Calu3 (cell line): ENCODE measurements around the gene CEP192. TPM values are rescaled to one million over a fixed set of nuclear protein-coding genes. Genes with fewer than 3 reads are reported as not detected.

Source experiments
- BruUV-seq: library from RNA; stranded (reverse); fragments of 400-500 nt; replicated peaks from 2 replicates; lab custom pipeline; 2021; lab: Mats Ljungman, UMichigan
- CTCF ChIA-PET: fragments of 300-600 bp; sonication (Branson Sonifier 250); formaldehyde crosslinking; loops from one replicate; lab custom pipeline; 2022; ENCODE audit warnings: antibody characterized with exemption; lab: Charles Lee
- DNase-seq: peaks from one replicate; pipeline ENCODE4 v3.0.0; 2022
- H3K27ac Mint-ChIP-seq: one replicate; pipeline ENCODE4 v1.8.0; 2022; ENCODE audit warnings: mixed read lengths; ENCODE audit not compliant: unreplicated experiment
- H3K27me3 Mint-ChIP-seq: one replicate; pipeline ENCODE4 v1.8.0; 2022; ENCODE audit warnings: mixed read lengths; ENCODE audit not compliant: unreplicated experiment
- H3K36me3 Mint-ChIP-seq: one replicate; pipeline ENCODE4 v1.8.0; 2022; ENCODE audit warnings: mild to moderate bottlenecking, moderate library complexity, mixed read lengths; ENCODE audit not compliant: insufficient read depth, unreplicated experiment
- H3K4me1 Mint-ChIP-seq: one replicate; pipeline ENCODE4 v1.8.0; 2022; ENCODE audit warnings: mild to moderate bottlenecking, low read depth, mixed read lengths; ENCODE audit not compliant: unreplicated experiment
- H3K4me3 Mint-ChIP-seq: one replicate; pipeline ENCODE4 v1.8.0; 2022; ENCODE audit warnings: mild to moderate bottlenecking, low read depth, moderate library complexity, mixed read lengths; ENCODE audit not compliant: unreplicated experiment
- H3K9me3 Mint-ChIP-seq: one replicate; pipeline ENCODE4 v1.8.0; 2022; ENCODE audit warnings: low read depth, mixed read lengths; ENCODE audit not compliant: unreplicated experiment
- intact Hi-C: fragments of 100-400 bp; cut with micrococcal nuclease; formaldehyde crosslinking; loops from one replicate; pipeline ENCODE4 v1.10.0; 2022; ENCODE audit not compliant: unreplicated experiment
- total RNA-seq: library from RNA; stranded (reverse); gene quantifications from 2 replicates; pipeline ENCODE4 v1.2.3, GENCODE V29; 2022
- TF ChIP-seq, protein P1 (sequence below): fragments of 200-600 bp; IDR thresholded peaks from one replicate; pipeline ENCODE4 v1.8.0; 2022; ENCODE audit warnings: antibody characterized with exemption; ENCODE audit not compliant: unreplicated experiment

CEP192 gene
- total RNA-seq, 1 experiment from 2014 or later, result 39.2 TPM

DNA sequence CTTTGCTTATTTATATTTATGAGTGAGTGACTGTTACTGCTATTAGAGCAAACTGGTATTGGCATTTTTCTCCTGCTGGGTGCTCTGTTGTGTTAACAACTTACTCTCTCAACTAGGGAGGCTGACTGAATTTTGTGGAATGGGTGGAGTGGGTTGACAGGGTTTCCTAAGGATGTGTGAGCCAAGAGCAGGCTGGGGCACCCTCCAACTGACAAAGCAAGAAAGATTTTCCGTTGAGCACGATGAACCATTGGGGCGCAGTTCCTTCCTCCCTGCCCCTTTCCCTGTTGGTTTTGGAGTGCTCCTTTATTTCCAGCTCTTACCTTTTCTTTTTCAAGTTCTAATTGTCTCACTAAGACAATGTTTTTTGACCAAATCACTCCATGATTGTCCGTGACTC is 23.0 kb upstream of the CEP192 start:
- H3K9me3 Mint-ChIP-seq, result no peaks in the 10 kb centered on the region
- H3K4me1 Mint-ChIP-seq, result no peaks in the 10 kb centered on the region
- no TSS peak for BruUV-seq
- intact Hi-C loops, result no loop called here
- DNase-seq, result no peak
- H3K27ac Mint-ChIP-seq, result no peak overlapping the region
- TF ChIP-seq, protein P1, sequence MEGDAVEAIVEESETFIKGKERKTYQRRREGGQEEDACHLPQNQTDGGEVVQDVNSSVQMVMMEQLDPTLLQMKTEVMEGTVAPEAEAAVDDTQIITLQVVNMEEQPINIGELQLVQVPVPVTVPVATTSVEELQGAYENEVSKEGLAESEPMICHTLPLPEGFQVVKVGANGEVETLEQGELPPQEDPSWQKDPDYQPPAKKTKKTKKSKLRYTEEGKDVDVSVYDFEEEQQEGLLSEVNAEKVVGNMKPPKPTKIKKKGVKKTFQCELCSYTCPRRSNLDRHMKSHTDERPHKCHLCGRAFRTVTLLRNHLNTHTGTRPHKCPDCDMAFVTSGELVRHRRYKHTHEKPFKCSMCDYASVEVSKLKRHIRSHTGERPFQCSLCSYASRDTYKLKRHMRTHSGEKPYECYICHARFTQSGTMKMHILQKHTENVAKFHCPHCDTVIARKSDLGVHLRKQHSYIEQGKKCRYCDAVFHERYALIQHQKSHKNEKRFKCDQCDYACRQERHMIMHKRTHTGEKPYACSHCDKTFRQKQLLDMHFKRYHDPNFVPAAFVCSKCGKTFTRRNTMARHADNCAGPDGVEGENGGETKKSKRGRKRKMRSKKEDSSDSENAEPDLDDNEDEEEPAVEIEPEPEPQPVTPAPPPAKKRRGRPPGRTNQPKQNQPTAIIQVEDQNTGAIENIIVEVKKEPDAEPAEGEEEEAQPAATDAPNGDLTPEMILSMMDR, result no peak
- no peak overlapping the region for H3K4me3 Mint-ChIP-seq
- H3K27me3 Mint-ChIP-seq, result no peaks in the 10 kb centered on the region
- CTCF ChIA-PET, result interaction anchor here (0.6 kb wide), 1 partner anchor 428 kb away, joined by 5 read pairs; no protein-coding TSS in a partner anchor
- H3K36me3 Mint-ChIP-seq, result peaks cover 33% of the 10 kb centered on the region

DNA sequence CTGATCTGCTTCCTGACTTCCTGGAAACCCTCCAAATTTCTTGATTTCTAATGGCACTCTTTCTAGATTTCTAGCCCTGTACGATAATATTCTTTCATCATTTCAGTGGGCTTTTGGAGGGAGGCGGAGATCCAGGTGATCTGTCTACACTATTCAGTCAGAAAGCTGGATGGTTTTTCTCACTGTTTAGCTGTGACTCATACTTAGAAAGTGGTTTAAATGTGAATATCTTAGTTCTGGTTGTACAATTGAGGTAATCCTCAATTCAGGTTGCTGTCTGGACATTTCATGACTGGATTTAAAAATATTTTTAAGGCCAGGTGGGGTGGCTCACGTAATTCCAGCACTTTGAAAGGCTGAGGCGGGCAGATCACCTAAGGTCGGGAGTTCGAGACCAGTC is 22.5 kb upstream of the CEP192 start:
- Mint-ChIP-seq H3K27ac (no peak overlapping the region), H3K36me3 (peaks cover 38% of the 10 kb centered on the region), H3K9me3 (no peaks in the 10 kb centered on the region), H3K4me1 (no peaks in the 10 kb centered on the region), H3K27me3 (no peaks in the 10 kb centered on the region), H3K4me3 (no peak overlapping the region)
- intact Hi-C loops, result no loop called here
- CTCF ChIA-PET, result no interaction called here
- TF ChIP-seq, protein P1, result no peak
- DNase-seq, result no peak
- BruUV-seq, result no TSS peak

DNA sequence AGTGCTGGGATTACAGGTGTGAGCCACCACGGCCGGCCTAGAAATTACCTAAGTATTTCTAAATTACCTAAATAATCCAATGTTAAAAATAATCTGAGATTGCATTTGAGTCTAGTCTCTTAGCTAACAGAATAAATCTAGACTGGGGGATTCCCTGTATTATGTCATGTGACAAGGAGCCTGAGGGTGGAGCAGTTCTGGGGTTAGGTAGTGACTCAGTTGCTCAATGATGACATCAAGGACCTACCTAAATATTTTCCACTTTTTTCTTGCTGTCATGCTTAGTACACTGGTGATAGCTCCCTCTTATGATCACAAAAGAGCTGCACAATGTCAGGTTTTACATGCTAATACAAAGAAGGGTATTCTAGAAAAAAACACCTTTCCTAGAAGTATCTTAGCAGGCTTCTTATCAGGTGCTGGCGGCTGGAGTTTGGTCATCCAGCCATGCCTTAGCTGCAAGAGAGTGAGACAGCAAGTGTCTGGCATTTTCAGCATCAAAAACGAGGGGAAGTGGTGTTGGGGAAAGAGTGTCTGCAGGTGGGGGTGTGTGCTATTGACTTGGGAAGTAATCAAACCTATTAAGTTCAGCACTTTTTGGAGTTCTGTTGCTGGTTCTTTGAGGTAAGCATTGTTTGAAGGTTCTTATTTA is 17.5 kb upstream of the CEP192 start:
- H3K27me3 Mint-ChIP-seq, result no peaks in the 10 kb centered on the region

DNA sequence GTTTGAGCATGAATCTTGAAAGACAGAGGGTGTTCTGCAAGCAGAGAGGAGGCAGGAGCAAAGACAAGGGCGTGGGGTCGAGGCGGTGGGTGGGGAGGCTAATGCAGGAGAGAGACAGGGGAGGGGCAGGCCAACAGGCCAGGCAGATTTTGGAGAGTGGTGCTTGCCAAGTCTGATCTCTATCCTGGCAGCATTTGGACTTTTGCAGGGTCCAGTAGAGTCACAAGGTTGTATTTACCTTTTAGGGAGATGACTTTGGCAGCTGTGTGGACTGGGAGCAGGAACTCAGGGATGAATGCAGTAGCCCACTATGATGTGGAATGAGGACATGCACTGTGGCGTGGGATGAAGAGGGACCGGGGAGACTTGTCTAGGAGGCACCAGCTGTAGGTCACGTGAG is 15.7 kb upstream of the CEP192 start:
- H3K27ac Mint-ChIP-seq, result no peak overlapping the region
- BruUV-seq, result no TSS peak
- DNase-seq, result no peak
- peaks cover 19% of the 10 kb centered on the region for H3K36me3 Mint-ChIP-seq
- no peaks in the 10 kb centered on the region for H3K27me3 Mint-ChIP-seq
- CTCF ChIA-PET, result no interaction called here
- TF ChIP-seq, protein P1, result no peak
- H3K4me1 Mint-ChIP-seq, result no peaks in the 10 kb centered on the region
- no peaks in the 10 kb centered on the region for H3K9me3 Mint-ChIP-seq
- intact Hi-C loops, result no loop called here
- no peak overlapping the region for H3K4me3 Mint-ChIP-seq

More for the DNA sequence above, 17.5 kb upstream of the CEP192 start:
- Mint-ChIP-seq H3K4me3 (no peak overlapping the region), H3K36me3 (peaks cover 24% of the 10 kb centered on the region), H3K4me1 (no peaks in the 10 kb centered on the region), H3K27ac (no peak overlapping the region), H3K9me3 (no peaks in the 10 kb centered on the region)
- BruUV-seq, result no TSS peak
- no peak for DNase-seq
- intact Hi-C loops, result no loop called here
- CTCF ChIA-PET, result no interaction called here
- TF ChIP-seq, protein P1, result no peak
